Occipital lobe (tissue), 2 donors: ENCODE results near the gene CRABP2. TPM values are rescaled to one million over a fixed set of nuclear protein-coding genes. Genes with fewer than 3 reads are reported as not detected.

Experiments used
- DNase-seq: peaks from one replicate; lab custom pipeline; 2025; lab: John Stamatoyannopoulos, UW
- total RNA-seq: library from RNA; depleted of rRNA; stranded (reverse); fragments of >200 nt; gene quantifications from one replicate; pipeline ENCODE4 v1.2.3, GENCODE V29; 2014

CRABP2 gene
- total RNA-seq, 1 donor from 2014 or later, result 3.1 TPM

- no peak for DNase-seq
Measured at GRCh38 chr1:156742017-156742416, 36.6 kb upstream of the CRABP2 start.

DNA sequence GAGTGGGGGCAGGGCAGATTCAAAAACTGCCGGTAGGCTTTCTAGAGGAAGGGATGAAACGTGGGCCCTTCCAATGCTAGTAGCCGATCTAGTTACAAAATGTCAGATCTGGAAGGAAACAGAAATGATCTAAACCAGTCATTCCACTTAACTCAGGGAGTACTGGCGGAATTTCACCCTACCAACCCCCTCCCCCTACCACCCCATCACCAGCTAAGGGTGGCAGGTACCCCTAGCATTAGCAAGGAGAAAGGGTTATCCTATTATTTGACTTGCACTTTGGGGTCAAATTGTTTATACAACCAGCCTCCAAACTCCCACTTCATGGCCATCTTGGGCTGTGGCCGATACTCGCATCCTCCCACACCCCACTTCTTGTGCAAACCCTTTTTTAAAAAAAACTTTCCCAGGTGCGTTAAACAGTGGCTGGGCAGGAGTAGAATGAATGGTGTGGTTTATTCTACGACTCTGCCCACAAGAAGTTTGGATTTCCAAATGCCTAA, 36.1 kb upstream of the CRABP2 start:
- no peak for DNase-seq

GRCh38 chr1:156740741-156741480, 35.5 kb upstream of the CRABP2 start, which contains the start of gene MRPL24:
Gene MRPL24 (minus strand): TSS chr1:156741088. CDS start chr1:156738704, 2,384 bp downstream.
- DNase-seq, result peak; percentile 98

DNA sequence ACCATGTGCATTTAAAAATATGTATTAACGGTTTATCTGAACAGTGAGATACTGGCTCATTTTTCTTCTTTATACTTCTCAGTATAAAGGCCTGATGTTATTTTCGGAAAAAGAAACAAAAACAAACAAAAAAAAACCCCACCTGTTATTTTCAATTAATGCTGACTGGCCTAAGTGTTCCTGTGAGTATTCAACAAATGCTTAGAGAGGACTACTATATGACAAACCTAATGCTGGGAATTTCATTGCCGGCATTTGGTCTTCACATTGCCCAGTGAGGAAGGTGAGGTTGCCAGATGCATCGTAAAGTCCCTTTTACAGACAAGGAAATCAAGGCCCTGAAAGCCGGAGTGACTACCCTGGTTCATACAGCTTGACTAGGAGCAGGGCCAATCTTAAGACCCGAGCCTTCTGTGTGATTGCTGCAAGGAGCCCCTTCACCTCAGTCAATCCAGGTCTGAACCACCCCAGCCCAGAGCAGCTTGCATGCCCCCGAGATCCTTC, 34.9 kb upstream of the CRABP2 start:
- no peak for DNase-seq

- DNase-seq, result no peak
Measured at GRCh38 chr1:156738916-156739315, 33.5 kb upstream of the CRABP2 start.

DNA sequence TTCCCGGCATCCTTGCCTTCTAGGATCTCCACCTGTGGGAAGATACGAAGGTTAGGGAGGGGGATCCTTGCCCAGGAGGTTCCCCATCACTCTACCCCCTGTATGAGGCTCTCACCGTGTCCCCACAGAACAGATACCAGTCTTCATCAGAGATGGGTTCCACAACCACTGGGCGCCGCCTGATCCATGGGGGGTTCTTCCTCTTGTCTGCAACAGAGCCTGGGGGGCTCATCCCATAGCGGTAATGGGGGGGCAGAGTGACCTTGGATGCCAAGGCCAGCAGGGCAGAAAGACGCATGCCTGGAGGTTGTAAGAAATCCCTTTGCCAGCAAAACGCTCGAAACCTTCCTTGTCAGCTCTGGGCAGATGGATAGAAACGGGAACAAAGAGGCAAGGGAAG, 33.0 kb upstream of the CRABP2 start:
- no peak for DNase-seq

- no peak for DNase-seq
Measured at GRCh38 chr1:156733989-156734584, 28.7 kb upstream of the CRABP2 start.

- DNase-seq, result peak; percentile 92
Measured at GRCh38 chr1:156728599-156729462, 23.4 kb upstream of the CRABP2 start, which contains the start of gene ISG20L2. Gene ISG20L2 (minus strand): TSS chr1:156728766. CDS start chr1:156727652, 1,114 bp downstream.

DNA sequence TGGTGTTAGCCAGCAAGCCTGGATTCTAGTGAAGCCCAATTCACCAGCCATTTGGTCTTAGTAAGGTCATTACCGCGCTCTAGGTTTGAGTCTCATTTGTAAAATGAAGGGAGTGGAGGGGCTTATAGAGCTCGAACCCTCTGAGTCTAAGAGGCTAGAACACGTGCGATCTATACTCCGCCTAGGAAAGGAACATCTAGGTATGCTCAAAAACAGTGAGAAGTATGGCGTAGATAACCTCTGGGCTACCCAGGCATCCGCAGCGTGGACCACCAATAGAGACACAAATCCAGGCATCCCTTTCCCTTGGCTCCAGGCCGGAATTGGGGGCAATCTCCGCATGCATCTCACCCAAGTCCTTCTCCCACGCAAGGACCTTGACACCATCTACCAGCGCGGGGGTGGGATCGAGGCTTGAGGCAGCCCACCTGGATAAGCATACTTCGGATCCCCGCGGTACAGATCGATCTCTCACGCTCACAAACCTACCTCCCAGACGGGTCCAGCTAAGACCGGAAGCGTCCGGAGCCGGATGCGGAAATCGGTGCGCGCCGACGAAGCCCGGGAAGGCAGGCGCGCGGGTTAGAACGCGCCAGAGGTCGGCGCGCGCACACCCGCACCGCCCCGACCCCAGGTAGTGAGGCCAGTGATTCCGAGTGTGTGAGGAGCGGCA, 22.7 kb upstream of the CRABP2 start, which contains the start of gene METTL25B:
Gene METTL25B, plus strand, starts transcription at position 544 of the 673 bp plus-strand sequence. CDS start 636 bp downstream, outside the sequence.
- DNase-seq, result peak; percentile 81

- no peak for DNase-seq
Measured at GRCh38 chr1:156727492-156727891, 22.1 kb upstream of the CRABP2 start.

- no peak for DNase-seq
Measured at GRCh38 chr1:156726549-156727226, 21.3 kb upstream of the CRABP2 start.

DNA sequence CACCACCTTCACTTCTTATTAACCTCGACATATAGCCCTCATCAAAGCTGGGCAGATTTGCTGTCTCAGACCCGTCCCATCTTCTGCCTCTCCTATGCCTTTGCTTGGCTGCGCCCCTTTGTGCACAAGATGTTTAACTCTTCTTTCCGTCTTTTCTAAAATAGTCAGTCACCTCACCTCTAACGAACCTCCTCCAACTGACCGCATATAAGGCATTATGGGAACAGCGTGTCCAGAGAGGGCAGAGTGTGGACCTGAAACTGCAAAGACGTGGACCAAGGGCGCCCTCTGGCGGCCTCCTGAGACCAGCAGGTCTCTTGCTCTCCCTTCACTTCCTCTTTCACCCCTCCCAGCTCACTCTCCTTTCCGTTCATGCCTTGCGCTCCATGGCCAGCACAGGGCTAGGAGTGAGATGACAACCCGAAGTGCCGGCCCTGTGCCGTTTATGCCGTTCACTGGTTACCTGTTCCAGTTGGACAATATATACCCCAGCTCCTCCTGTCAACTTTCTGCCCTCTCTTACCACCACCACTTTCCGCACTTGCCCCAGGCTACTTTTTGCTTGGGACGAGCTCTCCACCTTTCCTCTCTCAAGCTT, 20.4 kb upstream of the CRABP2 start:
- DNase-seq, result peak; percentile 74

DNA sequence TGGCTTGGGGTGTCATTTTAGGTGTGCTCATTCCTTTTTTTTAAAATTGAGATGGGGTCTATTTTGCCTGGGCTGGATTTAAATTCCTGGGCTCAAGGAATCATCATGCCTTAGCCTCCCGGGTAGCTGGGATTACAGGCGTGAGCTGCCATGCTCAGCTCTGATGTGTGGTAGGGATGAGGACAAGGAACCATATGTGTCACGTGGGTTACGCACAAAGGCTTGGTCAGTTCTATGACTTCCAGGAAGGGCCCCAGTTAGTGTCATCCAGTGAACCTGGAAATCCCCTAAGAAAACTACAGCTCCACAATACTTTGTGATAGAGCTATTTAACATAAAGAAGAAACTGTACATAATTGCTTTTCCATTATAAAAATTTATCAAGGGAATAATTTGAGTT, 16.2 kb upstream of the CRABP2 start:
- DNase-seq, result no peak

DNA sequence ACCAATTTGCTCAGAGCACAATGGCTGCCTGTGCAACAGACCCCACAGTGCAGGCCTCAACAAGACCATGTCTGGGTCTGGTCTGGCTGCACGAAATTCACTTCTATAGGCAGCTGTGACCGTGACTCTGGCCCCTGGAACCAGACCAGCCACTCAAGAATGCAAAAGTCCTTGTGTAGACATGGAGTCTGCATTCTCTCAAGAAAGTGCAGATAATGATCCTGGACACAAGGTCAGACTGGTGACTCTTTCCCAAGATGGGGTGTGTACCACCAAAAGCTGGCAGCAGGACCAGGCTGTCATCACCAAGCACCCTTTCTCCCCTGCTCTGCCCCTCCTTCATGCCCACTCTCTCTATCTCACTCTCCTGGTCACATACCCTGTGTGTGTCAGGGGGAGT, 15.7 kb upstream of the CRABP2 start:
- DNase-seq, result no peak

DNA sequence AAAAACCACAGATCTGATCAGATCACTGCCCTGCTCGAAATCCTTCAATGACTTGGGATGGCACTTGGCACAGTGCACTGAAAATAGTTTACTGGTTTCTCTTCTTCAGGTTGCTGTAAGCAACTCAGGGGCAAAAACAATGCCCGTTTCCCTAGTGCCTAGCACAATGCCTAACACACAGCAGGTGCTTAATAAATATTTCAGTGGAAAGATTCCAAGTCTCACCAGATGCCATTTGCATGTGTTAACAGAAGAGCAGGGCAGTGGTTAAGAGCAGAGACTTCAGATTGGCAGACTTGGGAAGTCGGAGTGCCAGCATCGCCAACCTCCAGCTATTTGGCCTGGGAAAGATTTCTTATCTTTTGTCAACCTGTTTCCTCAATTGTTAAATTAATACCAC, 12.0 kb upstream of the CRABP2 start:
- no peak for DNase-seq

DNA sequence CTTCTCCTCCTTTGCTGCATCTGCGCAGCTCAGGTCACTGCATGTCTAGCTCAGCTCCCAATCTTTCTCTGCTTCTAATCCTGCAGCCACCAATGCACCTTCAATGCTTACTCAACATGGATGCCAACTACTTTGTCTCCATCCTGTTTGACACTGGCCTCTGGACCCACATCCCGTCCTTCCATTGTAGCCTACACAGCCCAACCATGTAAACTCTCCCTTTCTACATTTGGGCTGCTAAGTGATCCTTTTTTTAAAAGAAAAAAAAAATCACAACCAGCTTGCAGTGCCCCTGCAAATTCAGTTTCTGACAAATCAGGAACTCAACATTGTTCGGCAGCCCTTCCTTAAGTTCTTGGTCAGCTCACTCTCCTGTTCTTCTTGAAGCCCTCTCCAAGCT, 9.4 kb upstream of the CRABP2 start:
- DNase-seq, result no peak

DNA sequence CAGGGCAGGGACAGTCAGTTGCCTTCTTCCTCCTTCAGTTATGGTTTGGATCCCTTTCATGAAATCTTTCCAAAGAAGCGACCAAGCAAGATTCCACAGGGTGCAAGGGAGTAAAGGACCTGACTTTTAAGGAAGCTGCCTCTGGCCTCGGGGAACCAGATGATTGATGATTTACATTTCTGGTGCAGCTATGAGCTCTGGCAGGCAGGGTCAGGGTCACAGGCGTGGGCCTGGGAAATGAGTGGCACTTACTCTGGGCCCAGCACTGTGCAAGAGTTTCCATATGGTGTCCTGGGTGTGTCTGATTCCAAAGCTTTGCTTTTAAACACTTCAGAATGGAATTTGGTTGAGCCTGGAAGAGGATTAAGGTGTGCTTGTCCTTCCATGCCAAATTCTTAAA, 7.2 kb upstream of the CRABP2 start:
- no peak for DNase-seq

GRCh38 chr1:156711011-156711817, 5.8 kb upstream of the CRABP2 start:
- no peak for DNase-seq
